CD4-positive, alpha-beta T cell treated with Interleukin-1 beta for 1 hour (primary cell): ENCODE results near the gene C19orf18.

Experiments used
- DNase-seq, 2 donors: peaks; one replicate each; pipeline ENCODE4 v3.0.0-alpha.2; 2020 to 2022

The C19orf18 gene

GRCh38 chr19:57947088-57947418 is 27.3 kb downstream of the C19orf18 start:
- DNase-seq, result peak in 1 of 2 donors; percentile 2

DNA sequence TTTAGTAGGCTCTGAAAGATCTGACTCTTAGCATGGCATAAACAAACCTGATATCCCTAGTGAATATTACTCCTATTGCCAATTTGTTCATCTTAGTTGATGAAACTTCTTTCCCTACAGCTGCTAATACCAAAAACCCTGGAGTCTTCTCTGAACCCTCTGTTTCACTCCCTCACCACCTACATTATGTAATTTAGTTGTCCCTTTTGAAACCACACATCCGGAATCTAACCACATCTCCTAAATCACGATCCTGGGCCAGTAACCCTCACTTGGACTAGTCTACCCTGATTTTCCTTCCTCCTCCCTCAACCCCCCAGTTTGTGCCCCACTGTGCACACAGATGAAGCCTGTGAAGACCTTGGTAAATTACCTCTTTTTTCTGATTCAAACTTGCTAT is 28.0 kb downstream of the C19orf18 start:
- DNase-seq, result no peak

DNA sequence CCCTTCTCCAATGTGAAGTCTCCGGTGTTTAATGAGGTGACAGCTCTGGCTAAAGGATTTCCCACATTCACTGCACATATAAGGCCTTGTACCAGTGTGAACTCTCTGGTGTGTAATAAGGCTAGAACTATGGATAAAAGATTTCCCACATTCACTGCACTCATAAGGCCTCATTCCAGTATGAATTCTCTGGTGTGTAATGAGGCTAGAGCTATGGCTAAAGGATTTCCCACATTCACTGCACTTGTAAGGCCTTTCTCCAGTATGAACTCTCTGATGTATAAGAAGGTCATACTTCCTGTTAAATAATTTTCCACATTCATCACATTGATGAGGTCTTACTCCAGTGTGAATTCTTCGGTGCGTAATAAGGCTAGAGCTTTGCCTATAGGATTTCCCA is 32.7 kb downstream of the C19orf18 start:
- DNase-seq, result no peak

DNA sequence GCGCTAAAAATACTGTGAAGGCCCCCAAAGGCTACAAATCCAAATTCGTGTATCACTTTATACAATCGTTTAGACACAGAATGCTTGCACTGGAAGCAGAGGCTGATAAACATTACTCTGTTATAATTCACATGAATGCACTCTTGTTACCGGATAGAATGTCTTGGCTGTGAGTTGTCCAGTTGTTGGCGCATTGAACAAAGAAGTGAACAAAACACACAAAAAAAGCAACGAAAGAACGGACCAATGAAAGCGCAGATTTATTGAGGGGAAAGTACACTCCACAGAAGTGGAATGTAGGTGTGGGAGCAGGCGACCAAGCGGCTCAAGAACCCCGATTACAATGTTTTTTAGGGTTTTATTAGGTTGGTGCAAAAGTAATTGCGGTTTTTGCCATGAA is 38.6 kb downstream of the C19orf18 start:
- DNase-seq, result no peak

- peak; percentile 66 to 67 for DNase-seq
Observed at GRCh38 chr19:57934820-57935665, 39.3 kb downstream of the C19orf18 start, which contains the start of gene ZNF418. Gene ZNF418 (minus strand): TSS chr19:57935402. CDS start chr19:57933822, 1,580 bp downstream.

DNA sequence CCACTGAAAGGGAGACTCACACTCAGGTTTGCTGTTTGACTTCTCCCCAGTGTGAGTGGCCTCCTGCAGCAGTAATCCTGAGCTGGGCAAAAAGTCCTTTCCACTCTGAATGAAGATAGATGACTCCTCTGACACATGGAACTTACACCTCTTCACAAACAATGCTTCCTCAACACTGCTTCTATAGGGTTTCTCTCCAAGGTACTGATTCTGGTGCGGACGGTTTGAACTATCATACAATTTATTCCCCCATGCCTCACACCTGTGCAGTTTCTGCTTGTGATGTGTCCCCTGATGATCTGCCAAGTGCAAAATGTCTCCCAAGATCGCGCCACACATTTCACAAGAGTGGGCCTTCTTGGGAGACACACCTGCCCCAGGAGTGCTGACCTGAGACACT is 46.7 kb downstream of the C19orf18 start:
- DNase-seq, result no peak

GRCh38 chr19:57916168-57916995 is 58.0 kb downstream of the C19orf18 start, which contains the start of gene ZNF417:
Gene ZNF417 (minus strand): TSS chr19:57916592. CDS start chr19:57916411, 181 bp downstream.
- peak; percentile 93 for DNase-seq

DNA sequence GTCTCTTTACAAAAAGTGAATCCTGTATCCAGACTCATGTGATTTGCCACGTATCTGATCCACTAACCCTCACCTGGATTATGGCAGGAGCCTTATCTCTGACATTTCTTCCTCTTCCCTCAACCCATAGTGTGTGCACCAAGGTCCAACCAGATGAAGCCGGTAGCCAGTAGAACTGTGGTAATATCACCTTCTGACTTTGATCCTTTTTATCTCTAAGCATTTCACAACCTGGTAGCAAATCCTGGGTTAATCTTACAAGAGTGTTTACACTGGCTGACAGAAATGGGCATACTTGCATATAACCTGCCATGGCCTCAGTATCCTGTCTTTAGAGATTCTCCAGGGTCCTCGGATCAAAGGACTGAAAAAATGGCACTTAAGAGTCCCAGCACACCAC is 59.8 kb downstream of the C19orf18 start:
- no peak for DNase-seq
